Gastrocnemius medialis (tissue), 4 donors: Measurements from ENCODE around the gene CEACAM4.

Experiments used
- POLR2A ChIP-seq, 2 donors: fragments of 450-650 bp; IDR thresholded peaks; one replicate each; pipeline ENCODE4 v1.6.1; 2017; ENCODE audit warnings: antibody characterized with exemption in 2 of 2, mild to moderate bottlenecking in 2 of 2, moderate library complexity in 2 of 2
- TF ChIP-seq, protein P1 (sequence below), 5 experiments: fragments of 450-650 bp in 3 of 5; fragments of 200-600 bp in 2 of 5; sonication (generic) in 2 of 5; IDR thresholded peaks in 4 of 5; conservative IDR thresholded peaks in 1 of 5; 1 replicate in 4 of 5; 2 replicates in 1 of 5; pipeline ENCODE4 v1.5.1; 2016 to 2019; ENCODE audit warnings: antibody characterized with exemption in 5 of 5, mild to moderate bottlenecking in 3 of 5, moderate library complexity in 3 of 5

GRCh38 chr19:41621654-41622053 lies 5.2 kb downstream of the CEACAM4 start:
- TF ChIP-seq, protein P1, sequence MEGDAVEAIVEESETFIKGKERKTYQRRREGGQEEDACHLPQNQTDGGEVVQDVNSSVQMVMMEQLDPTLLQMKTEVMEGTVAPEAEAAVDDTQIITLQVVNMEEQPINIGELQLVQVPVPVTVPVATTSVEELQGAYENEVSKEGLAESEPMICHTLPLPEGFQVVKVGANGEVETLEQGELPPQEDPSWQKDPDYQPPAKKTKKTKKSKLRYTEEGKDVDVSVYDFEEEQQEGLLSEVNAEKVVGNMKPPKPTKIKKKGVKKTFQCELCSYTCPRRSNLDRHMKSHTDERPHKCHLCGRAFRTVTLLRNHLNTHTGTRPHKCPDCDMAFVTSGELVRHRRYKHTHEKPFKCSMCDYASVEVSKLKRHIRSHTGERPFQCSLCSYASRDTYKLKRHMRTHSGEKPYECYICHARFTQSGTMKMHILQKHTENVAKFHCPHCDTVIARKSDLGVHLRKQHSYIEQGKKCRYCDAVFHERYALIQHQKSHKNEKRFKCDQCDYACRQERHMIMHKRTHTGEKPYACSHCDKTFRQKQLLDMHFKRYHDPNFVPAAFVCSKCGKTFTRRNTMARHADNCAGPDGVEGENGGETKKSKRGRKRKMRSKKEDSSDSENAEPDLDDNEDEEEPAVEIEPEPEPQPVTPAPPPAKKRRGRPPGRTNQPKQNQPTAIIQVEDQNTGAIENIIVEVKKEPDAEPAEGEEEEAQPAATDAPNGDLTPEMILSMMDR (IDR thresholded peaks at IDR 0.05 in 4 of 5, conservative IDR thresholded peaks at IDR 0.05 in 1 of 5) = no peak
- no peak for TF ChIP-seq POLR2A (IDR thresholded peaks at IDR 0.05)
